ENCODE results near the gene CCDC7. TPM values are rescaled to one million over a fixed set of nuclear protein-coding genes. Genes with fewer than 3 reads are reported as not detected.

The CCDC7 gene
- total RNA-seq (2022; extraction: Qiagen RNA extraction), result 0.46 to 0.93 TPM (median 0.71 TPM) in 5 replicates

DNA sequence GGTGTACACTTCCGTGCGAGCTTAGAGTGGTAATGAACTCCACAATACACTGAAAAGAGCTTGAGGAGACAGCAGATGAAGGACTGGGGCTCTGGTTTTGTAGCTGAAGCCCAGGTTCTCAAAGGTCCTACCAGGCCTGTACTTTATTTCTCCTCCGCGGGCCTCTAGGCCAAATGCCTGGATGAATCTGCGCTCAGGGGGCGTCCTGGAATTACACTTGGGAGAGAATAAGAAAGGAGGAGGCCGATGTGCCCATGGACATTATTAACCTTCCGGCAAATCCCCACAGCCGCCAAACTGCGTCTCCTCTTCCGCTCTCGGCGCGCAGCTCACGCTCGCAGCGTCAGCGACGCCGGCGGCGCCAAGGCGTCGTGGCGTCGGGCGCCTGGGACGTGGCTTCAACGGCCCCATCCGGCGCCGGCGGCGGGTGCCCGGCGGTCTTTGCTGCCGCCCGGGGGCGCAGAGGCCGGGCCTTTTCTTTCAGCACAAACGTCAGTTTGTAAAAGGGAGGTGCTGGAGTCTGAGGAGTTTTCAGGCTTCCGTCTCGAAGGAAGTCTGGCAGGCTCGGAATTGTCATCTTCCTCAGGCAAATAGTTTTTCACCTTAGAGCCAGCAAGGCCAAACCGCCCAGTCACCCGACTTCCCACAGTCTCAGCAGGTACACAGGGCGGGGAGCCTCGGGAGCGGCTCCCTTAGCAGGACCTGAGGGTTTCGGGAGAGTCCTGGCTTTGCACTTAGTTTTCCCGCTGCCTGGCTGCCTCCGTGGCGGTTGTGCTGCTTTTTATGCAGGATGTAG, at the start of gene CCDC7:
TSS of gene CCDC7 (plus strand) at position 401 of the 796 bp plus-strand sequence. CDS start 5,503 bp downstream, outside the sequence.

Other genes starting within 250 kb of the CCDC7 start
- gene EPC1, start 99.0 kb upstream of the CCDC7 start, total RNA-seq (2022; extraction: Qiagen RNA extraction), result 14.5 to 20.0 TPM (median 15.6 TPM) in 5 replicates

All from A549 treated with dexamethasone at 1 μM for 4 hours (cell line).